K562 (cell line): ENCODE measurements around the gene MX1. TPM values are rescaled to one million over a fixed set of nuclear protein-coding genes. Genes with fewer than 3 reads are reported as not detected.

ENCODE experiments used
- CHCHD3 ChIP-seq: fragments of 250-450 bp; sonication (Bioruptor Pico); IDR thresholded peaks from 2 replicates; pipeline ENCODE4 v2.1.2; 2022; ENCODE audit warnings: mild to moderate bottlenecking
- FOXJ2 ChIP-seq: fragments of 200-800 bp; sonication (Bioruptor generic); IDR thresholded peaks from 2 replicates; pipeline ENCODE4 v1.6.1; 2016; ENCODE audit warnings: missing genetic modification characterization, missing compliant biosample characterization
- MED1 ChIP-seq: sonication (generic); formaldehyde crosslinking; IDR thresholded peaks from 2 replicates; pipeline ENCODE4 v1.8.1; 2023; ENCODE audit warnings: missing genetic modification reagents, borderline replicate concordance
- MGA ChIP-seq: fragments of 450-650 bp; IDR thresholded peaks from 2 replicates; pipeline ENCODE4 v1.6.1; 2016; ENCODE audit warnings: mild to moderate bottlenecking, moderate library complexity
- PBX2 ChIP-seq, 2 experiments: IDR thresholded peaks in 1 of 2; conservative IDR thresholded peaks in 1 of 2; 2 replicates each; pipeline ENCODE4 v1.6.1; 2016; ENCODE audit warnings: low read depth in 2 of 2, mild to moderate bottlenecking in 1 of 2, missing compliant biosample characterization in 1 of 2, missing genetic modification characterization in 1 of 2, moderate library complexity in 1 of 2
- POLR3A ChIP-seq: IDR thresholded peaks from 2 replicates; pipeline ENCODE4 v1.6.1; 2011; ENCODE audit warnings: borderline replicate concordance, mild to moderate bottlenecking, moderate library complexity; ENCODE audit not compliant: insufficient read length, insufficient read depth; ENCODE audit errors: extremely low read depth
- TCF7 ChIP-seq: sonication (generic); IDR thresholded peaks from 2 replicates; pipeline ENCODE4 v1.6.1; 2016; ENCODE audit warnings: antibody characterized with exemption, borderline replicate concordance
- TEAD4 ChIP-seq, 2 experiments: sonication (generic) in 1 of 2; formaldehyde crosslinking in 1 of 2; IDR thresholded peaks; 2 replicates each; pipeline versions ENCODE4 v1.6.1 to v1.8.0; 2012 to 2022; ENCODE audit warnings: borderline replicate concordance in 1 of 2, inconsistent platforms in 1 of 2, low read length in 1 of 2, mild to moderate bottlenecking in 1 of 2, missing genetic modification reagents in 1 of 2
- XRCC5 ChIP-seq: fragments of 200-400 bp; formaldehyde crosslinking; IDR thresholded peaks from 2 replicates; pipeline ENCODE4 v1.6.1; 2017; ENCODE audit warnings: low read depth, mild to moderate bottlenecking, low read length
- polyA plus RNA-seq, 8 experiments: library from polyadenylated mRNA; depleted of rRNA in 4 of 8; stranded (reverse) in 5 of 8; unstranded in 3 of 8; fragments of >200 nt; fragmentation: Nextera tagmentation in 2 of 8; fragmentation: Illumina TruSeq in 1 of 8; extraction: Ambion mirVana in 2 of 8; extraction: Trizol in 1 of 8; gene quantifications; 2 replicates each; pipeline versions ENCODE4 v1.2.1 to v1.2.3, GENCODE V29; 2011 to 2014; ENCODE audit warnings: inconsistent platforms in 1 of 8, missing spikeins in 1 of 8
- total RNA-seq, 7 experiments: library from RNA; depleted of rRNA in 6 of 7; stranded (reverse); fragments of >200 nt in 6 of 7; fragmentation: Illumina TruSeq in 2 of 7; extraction: Trizol in 2 of 7; gene quantifications; 2 replicates each; pipeline versions ENCODE4 v1.2.1 to v1.2.3, GENCODE V29; 2011 to 2021; ENCODE audit warnings: low replicate concordance in 1 of 7

Gene MX1
- total and polyA plus RNA-seq, 9 of the 15 experiments (the other 6 are each of a cell fraction or from before 2014, with no cell fraction given): 0.07 to 0.51 (median 0.21) TPM; not detected in 5

- TF ChIP-seq MGA (no peak), MED1 (CRISPR knock-in tag) (no peak), CHCHD3 (CRISPR knock-in tag) (no peak), TEAD4 (IDR thresholded peaks at IDR 0.05; ENCODE audit: low read length) (no peak), TEAD4 (CRISPR knock-in tag; IDR thresholded peaks at IDR 0.05; ENCODE audit: borderline replicate concordance) (no peak), PBX2 (CRISPR knock-in tag; IDR thresholded peaks at IDR 0.05; ENCODE audit: low read depth) (no peak), PBX2 (tag; conservative IDR thresholded peaks at IDR 0.05; ENCODE audit: low read depth) (no peak), FOXJ2 (tag) (no peak), TCF7 (no peak), POLR3A (no peak), XRCC5 (no peak)
These were observed 3.3 kb upstream of the MX1 start (continued) for GRCh38 chr21:41422546-41423304.
